Loucy (cell line): Measurements from ENCODE around the gene TEPSIN.

Experiments used
- H2AFZ ChIP-seq: fragments of 200-600 bp; sonication (generic); 2 replicates; pipeline ENCODE4 v1.6.0; 2016; ENCODE audit warnings: antibody characterized with exemption, mild to moderate bottlenecking, low read length, moderate library complexity
- H3F3A ChIP-seq: fragments of 200-600 bp; 2 replicates; pipeline ENCODE4 v1.6.0; 2016; ENCODE audit warnings: antibody characterized with exemption, low read depth, mild to moderate bottlenecking
- H3K27me3 ChIP-seq: fragments of 200-600 bp; sonication (generic); 2 replicates; pipeline ENCODE4 v1.6.1; 2014; ENCODE audit warnings: low read length, mild to moderate bottlenecking; ENCODE audit not compliant: insufficient read depth, poor library complexity, severe bottlenecking
- H3K36me3 ChIP-seq: fragments of 200-600 bp; sonication (generic); 2 replicates; pipeline ENCODE4 v1.6.1; 2016; ENCODE audit warnings: low read length; ENCODE audit not compliant: insufficient read depth
- H3K4me1 ChIP-seq: fragments of 200-600 bp; sonication (generic); 2 replicates; pipeline ENCODE4 v1.5.1; 2014; ENCODE audit warnings: low read length, mild to moderate bottlenecking; ENCODE audit not compliant: insufficient read depth, poor library complexity, severe bottlenecking
- H3K4me2 ChIP-seq: fragments of 200-600 bp; sonication (generic); 2 replicates; pipeline ENCODE4 v1.6.0; 2014; ENCODE audit warnings: antibody characterized with exemption, low read length, low read depth, mild to moderate bottlenecking; ENCODE audit not compliant: poor library complexity, severe bottlenecking
- H3K4me3 ChIP-seq: fragments of 200-600 bp; sonication (generic); 2 replicates; pipeline ENCODE4 v1.5.1; 2014; ENCODE audit warnings: low read length, mild to moderate bottlenecking, mixed read lengths; ENCODE audit not compliant: poor library complexity, severe bottlenecking
- H3K79me2 ChIP-seq: fragments of 200-600 bp; sonication (generic); 2 replicates; pipeline ENCODE4 v1.6.1; 2014; ENCODE audit warnings: low read length; ENCODE audit not compliant: insufficient read depth
- H3K9ac ChIP-seq: fragments of 200-600 bp; sonication (generic); 2 replicates; pipeline ENCODE4 v1.6.0; 2014; ENCODE audit warnings: mild to moderate bottlenecking, low read depth, low read length, moderate library complexity; ENCODE audit not compliant: poor library complexity, severe bottlenecking
- H3K9me2 ChIP-seq: fragments of 200-600 bp; sonication (generic); replicated peaks from 2 replicates; pipeline ENCODE4 v1.6.1; 2016; ENCODE audit warnings: low read depth, low read length, mixed read lengths
- H3K9me3 ChIP-seq: fragments of 200-600 bp; sonication (generic); 2 replicates; pipeline ENCODE4 v1.6.1; 2014; ENCODE audit warnings: mild to moderate bottlenecking, antibody characterized with exemption, low read length, low read depth; ENCODE audit not compliant: insufficient read depth
- H4K20me1 ChIP-seq: fragments of 200-600 bp; sonication (generic); 2 replicates; pipeline ENCODE4 v1.6.0; 2014; ENCODE audit warnings: antibody characterized with exemption, low read length, mild to moderate bottlenecking; ENCODE audit not compliant: insufficient read depth, poor library complexity, severe bottlenecking
- EZH2phosphoT487 ChIP-seq: fragments of 200-600 bp; IDR thresholded peaks from 2 replicates; pipeline ENCODE4 v1.6.1; 2018; ENCODE audit warnings: antibody characterized with exemption, mild to moderate bottlenecking, moderate library complexity, borderline replicate concordance
- TF ChIP-seq, protein P1 (sequence below): fragments of 200-600 bp; sonication (generic); conservative IDR thresholded peaks from 2 replicates; pipeline ENCODE4 v1.5.1; 2014; ENCODE audit warnings: mild to moderate bottlenecking, antibody characterized with exemption, low read length

The TEPSIN gene

DNA sequence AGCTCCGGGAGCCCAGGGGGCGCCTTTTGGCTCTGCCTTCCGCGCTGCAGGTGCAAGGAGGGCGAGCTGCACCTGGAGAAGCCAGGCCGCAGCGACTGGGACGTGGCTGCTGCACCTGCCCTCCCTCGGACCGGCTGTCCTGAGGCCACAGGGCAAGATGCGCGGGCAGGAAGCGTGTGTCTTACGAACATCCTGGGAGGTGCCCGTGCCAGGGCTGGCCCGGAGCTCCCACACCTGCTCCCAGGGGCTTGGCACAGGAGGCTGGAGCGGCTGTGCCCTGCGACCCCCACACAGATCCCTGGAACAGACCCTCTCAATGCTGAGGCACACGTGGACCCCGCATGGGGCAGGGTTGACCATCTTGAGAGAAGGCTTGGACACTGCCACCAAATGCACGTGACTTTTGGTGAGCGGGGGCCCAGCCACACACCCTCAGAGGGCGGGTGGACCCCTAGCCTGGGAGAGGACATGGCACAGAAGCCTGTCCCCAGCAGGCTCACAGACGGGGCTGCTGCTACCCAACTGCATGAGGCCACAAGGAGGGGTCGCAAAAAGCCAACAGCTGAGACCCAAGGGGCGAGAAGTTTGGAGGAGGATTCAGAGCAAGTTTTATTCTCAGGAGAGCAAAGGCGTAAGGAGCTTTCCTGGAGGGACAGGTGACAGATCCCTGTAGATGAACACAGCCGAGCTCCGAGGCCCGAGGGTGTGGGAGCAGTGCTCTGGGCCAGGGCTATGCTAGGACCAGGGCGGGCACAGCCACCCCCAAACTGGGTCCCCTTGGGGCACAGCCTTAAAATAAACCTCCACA lies 11.6 kb upstream of the TEPSIN start:
- Histone ChIP-seq H3K27me3 (no peaks in the 10 kb centered on the region), H3K4me2 (no peak overlapping the region), H3F3A (no peaks in the 10 kb centered on the region), H3K9me3 (no peaks in the 10 kb centered on the region), H2AFZ (no peak overlapping the region), H4K20me1 (no peaks in the 10 kb centered on the region), H3K9ac (no peak overlapping the region), H3K36me3 (peaks cover 17% of the 10 kb centered on the region; the same call in 1 of the 2 replicates), H3K4me1 (peaks cover 4% of the 10 kb centered on the region), H3K9me2 (no peaks in the 10 kb centered on the region), H3K4me3 (peak overlapping the region; percentile 40), H3K79me2 (peaks cover 9% of the 10 kb centered on the region; the same call in 1 of the 2 replicates)
- no peak for TF ChIP-seq EZH2phosphoT487
- TF ChIP-seq, protein P1, sequence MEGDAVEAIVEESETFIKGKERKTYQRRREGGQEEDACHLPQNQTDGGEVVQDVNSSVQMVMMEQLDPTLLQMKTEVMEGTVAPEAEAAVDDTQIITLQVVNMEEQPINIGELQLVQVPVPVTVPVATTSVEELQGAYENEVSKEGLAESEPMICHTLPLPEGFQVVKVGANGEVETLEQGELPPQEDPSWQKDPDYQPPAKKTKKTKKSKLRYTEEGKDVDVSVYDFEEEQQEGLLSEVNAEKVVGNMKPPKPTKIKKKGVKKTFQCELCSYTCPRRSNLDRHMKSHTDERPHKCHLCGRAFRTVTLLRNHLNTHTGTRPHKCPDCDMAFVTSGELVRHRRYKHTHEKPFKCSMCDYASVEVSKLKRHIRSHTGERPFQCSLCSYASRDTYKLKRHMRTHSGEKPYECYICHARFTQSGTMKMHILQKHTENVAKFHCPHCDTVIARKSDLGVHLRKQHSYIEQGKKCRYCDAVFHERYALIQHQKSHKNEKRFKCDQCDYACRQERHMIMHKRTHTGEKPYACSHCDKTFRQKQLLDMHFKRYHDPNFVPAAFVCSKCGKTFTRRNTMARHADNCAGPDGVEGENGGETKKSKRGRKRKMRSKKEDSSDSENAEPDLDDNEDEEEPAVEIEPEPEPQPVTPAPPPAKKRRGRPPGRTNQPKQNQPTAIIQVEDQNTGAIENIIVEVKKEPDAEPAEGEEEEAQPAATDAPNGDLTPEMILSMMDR = no peak

DNA sequence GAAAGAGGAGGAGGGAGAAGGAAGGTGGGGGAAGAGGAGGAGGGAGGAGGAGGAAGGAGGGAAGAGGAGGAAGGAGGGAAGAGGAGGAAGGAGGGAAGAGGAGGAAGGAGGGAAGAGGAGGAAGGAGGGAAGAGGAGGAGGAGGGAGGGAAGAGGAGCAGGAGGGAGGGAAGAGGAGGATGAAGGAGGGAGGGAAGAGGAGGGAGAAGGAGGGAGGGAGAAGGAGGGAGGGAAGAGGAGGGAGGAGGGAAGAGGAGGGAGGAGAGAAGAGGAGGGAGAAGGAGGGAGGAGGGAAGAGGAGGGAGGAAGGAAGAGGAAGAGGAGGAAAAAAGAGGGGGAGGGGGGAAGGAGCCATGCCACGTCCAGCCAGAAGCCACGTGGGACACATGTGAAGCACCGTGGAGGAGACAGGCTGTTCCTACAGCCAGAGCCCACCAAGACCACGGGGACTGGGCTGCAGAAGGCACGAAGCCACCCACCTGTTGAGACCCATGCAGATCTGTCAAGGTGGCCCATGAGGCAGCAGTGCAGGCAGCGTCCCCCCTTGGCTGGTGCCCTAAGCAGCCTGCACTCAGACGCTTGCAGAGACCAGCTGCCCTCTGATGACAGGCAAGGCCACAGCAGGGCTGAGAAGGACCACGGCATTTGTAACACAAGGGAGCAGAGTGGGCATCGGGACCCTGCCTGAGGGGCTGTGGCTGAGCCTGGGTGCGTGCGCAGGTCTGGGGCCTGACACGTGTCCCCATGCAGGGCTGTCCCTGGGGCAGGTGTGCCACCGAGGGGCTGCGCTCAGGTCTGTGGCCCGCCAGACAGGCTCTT lies 10.6 kb upstream of the TEPSIN start:
- Histone ChIP-seq H3K36me3 (peaks cover 17% of the 10 kb centered on the region; the same call in 1 of the 2 replicates), H3K9ac (no peak overlapping the region), H3K9me2 (no peaks in the 10 kb centered on the region), H3K27me3 (no peaks in the 10 kb centered on the region), H2AFZ (no peak overlapping the region), H3K9me3 (no peaks in the 10 kb centered on the region), H3K79me2 (peaks cover 9% of the 10 kb centered on the region; the same call in 1 of the 2 replicates), H3F3A (no peaks in the 10 kb centered on the region), H3K4me1 (peaks cover 4% of the 10 kb centered on the region), H3K4me3 (no peak overlapping the region), H4K20me1 (no peaks in the 10 kb centered on the region), H3K4me2 (no peak overlapping the region)
- no peak for TF ChIP-seq EZH2phosphoT487
- TF ChIP-seq, protein P1 = no peak

DNA sequence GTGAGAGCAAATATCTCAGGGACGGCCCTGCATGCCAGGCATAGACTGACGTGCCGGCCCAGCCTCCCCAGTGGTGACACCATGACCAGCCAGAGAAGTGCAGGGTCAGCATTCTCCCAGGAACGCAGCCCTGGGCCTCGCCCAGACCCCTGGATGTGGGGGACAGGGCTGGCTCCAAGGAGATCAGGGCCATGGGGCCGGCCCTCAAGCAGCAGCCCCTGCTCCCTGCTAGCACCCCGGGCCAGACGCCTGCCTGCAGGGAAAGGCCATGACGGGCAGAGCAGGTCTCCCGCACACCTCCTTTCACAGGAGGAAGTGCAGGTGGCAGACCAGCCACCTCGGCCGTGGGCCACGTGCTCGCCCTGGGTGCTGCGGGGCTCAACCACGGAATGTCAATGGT lies 9.8 kb upstream of the TEPSIN start:
- Histone ChIP-seq H3K9ac (no peak overlapping the region), H2AFZ (no peak overlapping the region), H3K4me2 (no peak overlapping the region), H3K36me3 (peaks cover 17% of the 10 kb centered on the region; the same call in 1 of the 2 replicates), H3K27me3 (no peaks in the 10 kb centered on the region), H3K79me2 (peaks cover 6% of the 10 kb centered on the region; the same call in 1 of the 2 replicates), H3K4me3 (no peak overlapping the region), H3K9me3 (no peaks in the 10 kb centered on the region), H3K4me1 (peaks cover 4% of the 10 kb centered on the region), H4K20me1 (no peaks in the 10 kb centered on the region), H3K9me2 (no peaks in the 10 kb centered on the region), H3F3A (no peaks in the 10 kb centered on the region)
- TF ChIP-seq, protein P1 = no peak
- TF ChIP-seq EZH2phosphoT487 = no peak
